ENCODE measurements around the gene KLHL29. TPM values are rescaled to one million over a fixed set of nuclear protein-coding genes. Genes with fewer than 3 reads are reported as not detected.

Gene KLHL29
- total RNA-seq, 1 experiment from 2014 or later = 2.4 TPM

DNA sequence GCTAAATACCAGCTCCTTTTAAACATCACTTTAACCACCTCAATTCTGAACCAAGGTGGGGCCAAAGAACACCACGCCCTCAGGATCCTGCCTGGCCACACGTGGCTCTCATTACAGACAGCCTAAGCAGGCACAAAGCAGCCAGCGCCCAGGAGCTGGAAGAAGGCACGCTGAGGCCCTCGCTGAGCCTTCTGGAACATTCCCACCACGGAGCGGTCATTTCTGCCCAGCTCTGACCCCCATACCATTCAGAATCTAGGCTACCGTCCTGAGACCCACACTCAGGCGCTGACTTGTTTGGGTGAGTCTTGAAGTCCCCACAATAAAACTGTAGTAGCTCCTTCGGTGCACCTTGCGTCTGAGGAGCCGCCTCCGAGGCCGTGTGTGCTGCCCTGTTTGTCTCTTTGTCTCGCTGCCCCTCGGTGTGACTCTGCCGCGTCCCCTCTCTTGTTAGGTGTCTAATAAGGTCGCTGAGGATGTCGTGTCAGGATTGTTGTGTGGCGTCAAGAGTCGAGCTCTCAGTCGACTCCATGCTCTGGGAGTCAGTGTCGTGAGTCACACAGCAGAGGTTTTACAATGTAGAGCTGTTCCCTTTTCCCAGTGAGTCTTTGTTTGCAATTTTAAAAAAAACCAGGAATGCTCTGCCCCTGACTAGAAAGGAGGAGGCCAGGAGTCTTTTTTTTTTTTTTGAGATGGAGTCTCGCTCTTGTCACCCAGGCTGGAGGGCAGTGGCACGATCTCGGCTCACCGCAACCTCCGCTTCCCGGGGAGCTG lies 242.4 kb downstream of the KLHL29 start:
- Histone ChIP-seq H2BK120ac (ENCODE audit: low read depth, low read length, poor library complexity, severe bottlenecking) (no peak overlapping the region), H3K79me1 (ENCODE audit: insufficient read depth, low read depth, low read length, poor library complexity, severe bottlenecking) (no peaks in the 10 kb centered on the region), H3K9me3 (ENCODE audit: control insufficient read depth, low read depth, low read length) (no peaks in the 10 kb centered on the region), H2BK15ac (ENCODE audit: low read depth, low read length) (no peak overlapping the region), H2BK20ac (ENCODE audit: low read depth, low read length, poor library complexity, severe bottlenecking) (no peak overlapping the region), H4K5ac (ENCODE audit: insufficient read length, low read depth, low read length) (no peak overlapping the region), H3K23me2 (ENCODE audit: insufficient read length, low read depth, low read length, poor library complexity, severe bottlenecking) (no peaks in the 10 kb centered on the region), H3K79me2 (ENCODE audit: insufficient read depth, low read length) (no peaks in the 10 kb centered on the region), H3K4ac (ENCODE audit: low read depth, low read length) (no peak overlapping the region), H3K27me3 (ENCODE audit: insufficient read depth, low read length) (no peaks in the 10 kb centered on the region), H3K4me1 (ENCODE audit: insufficient read depth, low read length) (no peaks in the 10 kb centered on the region), H2AFZ (ENCODE audit: low read length) (no peak overlapping the region), H3K23ac (ENCODE audit: insufficient read length, low read depth, low read length) (no peak overlapping the region), H3K4me2 (ENCODE audit: insufficient read depth, insufficient read length, low read length) (no peak overlapping the region), H4K8ac (replicated peaks; ENCODE audit: insufficient read length, low read depth, low read length) (no peak overlapping the region), H3K18ac (ENCODE audit: insufficient read length, low read depth, low read length) (no peak overlapping the region), H3K56ac (ENCODE audit: insufficient read length, low read depth, low read length) (no peak overlapping the region), H4K20me1 (ENCODE audit: control insufficient read depth, insufficient read depth, insufficient read length) (no peaks in the 10 kb centered on the region), H2AK5ac (ENCODE audit: insufficient read length, low read length) (no peak overlapping the region), H2BK12ac (ENCODE audit: insufficient read length, low read depth, low read length) (no peak overlapping the region), H3K9ac (ENCODE audit: extremely low read depth, insufficient read length, low read length) (no peak overlapping the region), H3K27ac (ENCODE audit: insufficient read length, low read depth, low read length) (no peak overlapping the region), H3T11ph (ENCODE audit: low read length) (no peak overlapping the region), H3K14ac (ENCODE audit: insufficient read depth, low read length) (no peak overlapping the region; the same call in 1 of the 2 replicates), H4K91ac (ENCODE audit: insufficient read length, low read depth, low read length) (no peak overlapping the region), H2BK5ac (ENCODE audit: insufficient read length, low read length) (no peak overlapping the region)
- H3K9me3 Mint-ChIP-seq = peaks cover 8 to 15% of the 10 kb centered on the region in 2 experiments
- H3K36me3 Mint-ChIP-seq (ENCODE audit: insufficient read depth in 1 of 3, low read depth in 3 of 3) = peaks cover 0 to 8% (median 6%) of the 10 kb centered on the region in 3 experiments; a peak in 4 of 7 replicates
- no peak for DNase-seq
- no peak overlapping the region; a peak in 1 of 5 replicates for H3K4me3 Mint-ChIP-seq
- peaks cover 18 to 22% of the 10 kb centered on the region in 2 experiments for H3K4me1 Mint-ChIP-seq
- no peaks in the 10 kb centered on the region for H3K27me3 Mint-ChIP-seq (ENCODE audit: low read depth)
- peak overlapping the region; percentile 63 to 98 (median 89); a peak in 5 of 7 replicates for H3K27ac Mint-ChIP-seq
- no CpG with 5 or more reads among the region's 30 CpGs for WGBS (ENCODE audit: extremely low coverage, insufficient read length, low lambda C conversion rate)
- TF ChIP-seq CTCF (conservative IDR thresholded peaks at IDR 0.05) = no peak
